K562 treated with DMSO at 1 percent for 24 hours (cell line): ENCODE results near the gene TRERF1. TPM values are rescaled to one million over a fixed set of nuclear protein-coding genes. Genes with fewer than 3 reads are reported as not detected.

ENCODE experiments used
- total RNA-seq: library from RNA; unstranded; fragments of 300-600 nt; gene quantifications from 2 replicates; pipeline ENCODE4 v1.2.3, GENCODE V29; 2022; ENCODE audit warnings: low read depth; ENCODE audit not compliant: insufficient read depth

Gene TRERF1, protein sequence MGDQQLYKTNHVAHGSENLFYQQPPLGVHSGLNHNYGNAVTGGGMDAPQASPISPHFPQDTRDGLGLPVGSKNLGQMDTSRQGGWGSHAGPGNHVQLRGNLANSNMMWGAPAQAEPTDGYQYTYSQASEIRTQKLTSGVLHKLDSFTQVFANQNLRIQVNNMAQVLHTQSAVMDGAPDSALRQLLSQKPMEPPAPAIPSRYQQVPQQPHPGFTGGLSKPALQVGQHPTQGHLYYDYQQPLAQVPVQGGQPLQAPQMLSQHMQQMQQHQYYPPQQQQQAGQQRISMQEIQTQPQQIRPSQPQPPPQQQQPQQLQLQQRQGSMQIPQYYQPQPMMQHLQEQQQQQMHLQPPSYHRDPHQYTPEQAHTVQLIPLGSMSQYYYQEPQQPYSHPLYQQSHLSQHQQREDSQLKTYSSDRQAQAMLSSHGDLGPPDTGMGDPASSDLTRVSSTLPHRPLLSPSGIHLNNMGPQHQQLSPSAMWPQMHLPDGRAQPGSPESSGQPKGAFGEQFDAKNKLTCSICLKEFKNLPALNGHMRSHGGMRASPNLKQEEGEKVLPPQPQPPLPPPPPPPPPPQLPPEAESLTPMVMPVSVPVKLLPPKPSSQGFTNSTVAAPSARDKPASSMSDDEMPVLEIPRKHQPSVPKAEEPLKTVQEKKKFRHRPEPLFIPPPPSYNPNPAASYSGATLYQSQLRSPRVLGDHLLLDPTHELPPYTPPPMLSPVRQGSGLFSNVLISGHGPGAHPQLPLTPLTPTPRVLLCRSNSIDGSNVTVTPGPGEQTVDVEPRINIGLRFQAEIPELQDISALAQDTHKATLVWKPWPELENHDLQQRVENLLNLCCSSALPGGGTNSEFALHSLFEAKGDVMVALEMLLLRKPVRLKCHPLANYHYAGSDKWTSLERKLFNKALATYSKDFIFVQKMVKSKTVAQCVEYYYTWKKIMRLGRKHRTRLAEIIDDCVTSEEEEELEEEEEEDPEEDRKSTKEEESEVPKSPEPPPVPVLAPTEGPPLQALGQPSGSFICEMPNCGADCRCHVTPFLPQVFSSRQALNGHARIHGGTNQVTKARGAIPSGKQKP (N-terminal part only)
- total RNA-seq, result 0.22 and 0.49 TPM in 2 replicates

DNA sequence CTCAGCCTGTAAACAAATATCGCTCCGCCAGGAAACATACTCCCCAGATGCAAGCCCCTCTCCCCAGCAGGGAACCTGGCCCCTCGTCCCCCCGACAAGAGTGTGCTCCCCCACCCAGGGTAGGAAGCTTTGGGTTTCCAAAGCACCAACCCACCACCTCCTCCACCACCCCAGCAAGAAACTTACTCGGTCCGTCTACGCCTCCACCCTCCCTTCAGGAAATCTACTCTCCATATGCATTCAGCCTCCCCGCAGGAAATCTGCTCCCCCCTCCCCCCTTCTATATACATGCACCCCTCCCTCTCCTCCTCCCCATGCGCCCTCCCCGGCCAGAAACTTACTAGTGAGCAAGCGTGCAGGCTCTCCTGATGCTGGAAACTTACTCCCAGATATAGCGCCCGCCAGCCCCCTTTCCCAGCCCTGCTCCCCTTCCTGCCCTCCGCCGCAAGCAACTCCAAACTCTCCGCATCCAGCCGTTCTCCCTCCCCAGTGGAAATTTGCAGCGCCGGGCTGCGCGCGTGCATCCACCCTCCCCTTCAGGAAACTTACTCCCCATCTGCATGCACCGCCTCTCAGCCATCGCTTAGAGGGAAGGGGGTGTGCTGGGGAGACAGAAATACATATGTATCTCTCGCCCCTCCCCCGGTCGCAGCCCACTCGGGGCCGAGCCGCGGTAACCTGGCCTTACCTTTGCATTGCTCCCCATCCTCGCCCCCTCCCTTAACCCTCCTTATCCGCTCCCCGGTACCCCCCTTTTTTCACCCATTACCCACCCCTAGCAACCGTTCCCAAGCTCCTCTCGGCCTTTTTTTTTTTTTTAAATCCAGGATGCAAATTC lies at the start of gene TRERF1:
Gene TRERF1, minus strand, starts transcription at position 594 of the 838 bp plus-strand sequence. CDS start 182,336 bp downstream, outside the sequence.

DNA sequence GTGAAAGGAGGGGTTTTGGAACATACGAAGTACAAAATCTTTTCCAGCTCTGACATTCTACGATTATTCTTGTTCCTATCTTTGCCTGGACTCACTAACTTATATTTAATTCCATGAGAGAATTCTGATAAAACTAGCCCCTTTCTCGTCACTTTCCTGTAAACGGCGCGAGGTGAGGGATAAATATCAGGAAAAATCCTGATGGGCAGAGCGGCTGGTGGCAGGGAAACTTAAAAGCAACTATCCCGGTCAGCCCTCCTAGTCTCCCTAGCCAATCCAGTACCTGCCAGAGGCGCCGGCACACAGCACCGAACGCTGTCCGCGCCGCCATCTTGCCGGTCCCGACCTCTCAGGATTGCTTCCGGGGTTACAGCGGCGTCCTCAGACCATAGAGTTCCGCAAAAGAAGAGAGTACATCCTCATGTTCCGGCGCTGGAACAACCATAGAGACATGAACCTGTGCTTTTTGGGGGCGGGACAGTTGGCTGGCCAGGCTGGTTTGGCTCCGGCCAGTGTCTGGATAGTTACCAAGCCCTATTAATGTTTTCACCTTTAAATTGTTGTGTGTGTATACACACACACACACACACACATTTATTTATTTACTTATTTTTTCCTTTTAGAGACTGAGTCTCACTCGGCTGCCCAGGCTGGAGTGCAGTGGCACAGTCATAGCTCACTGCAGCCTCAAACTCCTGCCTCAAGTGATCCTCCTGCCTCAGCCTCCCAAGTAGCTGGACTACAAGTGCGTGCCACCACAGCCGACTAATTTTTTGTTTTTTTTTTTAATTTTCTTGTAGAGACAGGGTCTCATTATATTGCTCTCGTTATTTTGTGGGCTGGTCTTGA lies 234.0 kb downstream of the TRERF1 start, which contains the start of gene MRPS10:
Gene MRPS10, minus strand, starts transcription at position 343 of the 849 bp plus-strand sequence. Its CDS starts 12 bp downstream, at position 331.

Other genes with a start within 250 kb of the TRERF1 start
- 32.0 and 32.6 TPM in 2 replicates for gene MRPS10, start 234.1 kb downstream of the TRERF1 start, total RNA-seq
- gene UBR2, start 112.1 kb upstream of the TRERF1 start, total RNA-seq, result 15.5 and 17.7 TPM in 2 replicates